ENCODE measurements around the gene ISCU. TPM values are rescaled to one million over a fixed set of nuclear protein-coding genes. Genes with fewer than 3 reads are reported as not detected.

ISCU gene
- polyA plus RNA-seq, 1 donor (not counting 4 experiments of a cell fraction or from before 2014, with no cell fraction given): 106 TPM

DNA sequence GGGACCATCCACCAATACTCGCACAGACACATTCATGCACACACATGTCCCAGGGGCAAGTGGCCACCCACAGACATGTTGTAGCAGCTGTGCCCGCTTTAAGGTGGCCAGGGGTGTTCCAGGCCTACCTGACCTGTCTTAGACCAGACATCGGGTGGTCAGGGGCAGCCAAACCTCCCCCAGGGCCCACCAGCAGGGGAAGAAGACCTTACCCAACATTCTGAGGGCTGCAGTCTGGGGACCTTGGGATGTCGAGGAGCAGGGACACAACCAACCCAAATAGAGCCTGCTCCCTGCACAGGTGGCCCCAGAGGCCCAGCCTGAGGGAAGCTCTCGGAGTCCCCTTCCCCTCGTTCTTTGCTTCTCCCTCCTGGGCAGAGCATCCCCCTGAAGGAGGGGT, 37.1 kb downstream of the ISCU start:
- no peaks in the 10 kb centered on the region for H4K20me1 ChIP-seq (ENCODE audit: control insufficient read depth, extremely low read depth, insufficient read depth, low read length)
- dilution Hi-C loops (cut with MboI; ENCODE audit: extremely low pct_ligation_motif_present, low sequenced_read_pairs): no loop called here
- TF ChIP-seq EZH2 (IDR thresholded peaks at IDR 0.05; ENCODE audit: low read length): no peak
- TF ChIP-seq, protein P1, sequence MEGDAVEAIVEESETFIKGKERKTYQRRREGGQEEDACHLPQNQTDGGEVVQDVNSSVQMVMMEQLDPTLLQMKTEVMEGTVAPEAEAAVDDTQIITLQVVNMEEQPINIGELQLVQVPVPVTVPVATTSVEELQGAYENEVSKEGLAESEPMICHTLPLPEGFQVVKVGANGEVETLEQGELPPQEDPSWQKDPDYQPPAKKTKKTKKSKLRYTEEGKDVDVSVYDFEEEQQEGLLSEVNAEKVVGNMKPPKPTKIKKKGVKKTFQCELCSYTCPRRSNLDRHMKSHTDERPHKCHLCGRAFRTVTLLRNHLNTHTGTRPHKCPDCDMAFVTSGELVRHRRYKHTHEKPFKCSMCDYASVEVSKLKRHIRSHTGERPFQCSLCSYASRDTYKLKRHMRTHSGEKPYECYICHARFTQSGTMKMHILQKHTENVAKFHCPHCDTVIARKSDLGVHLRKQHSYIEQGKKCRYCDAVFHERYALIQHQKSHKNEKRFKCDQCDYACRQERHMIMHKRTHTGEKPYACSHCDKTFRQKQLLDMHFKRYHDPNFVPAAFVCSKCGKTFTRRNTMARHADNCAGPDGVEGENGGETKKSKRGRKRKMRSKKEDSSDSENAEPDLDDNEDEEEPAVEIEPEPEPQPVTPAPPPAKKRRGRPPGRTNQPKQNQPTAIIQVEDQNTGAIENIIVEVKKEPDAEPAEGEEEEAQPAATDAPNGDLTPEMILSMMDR (optimal IDR thresholded peaks at IDR 0.05 in 1 of 3, IDR thresholded peaks at IDR 0.05 in 1 of 3, conservative IDR thresholded peaks at IDR 0.05 in 1 of 3; ENCODE audit: extremely low read depth in 1 of 3, insufficient read depth in 2 of 3, low read length in 3 of 3): no peak
- no peaks in the 10 kb centered on the region for H3K36me3 ChIP-seq (ENCODE audit: control insufficient read depth in 2 of 2, extremely low read depth in 1 of 2, insufficient read depth in 2 of 2, low read length in 2 of 2)
- H3K79me2 ChIP-seq (ENCODE audit: control insufficient read depth, insufficient read depth, low read length): no peaks in the 10 kb centered on the region
- H3K9ac ChIP-seq (ENCODE audit: control insufficient read depth, extremely low read depth, insufficient read depth, low read length): no peak overlapping the region
- no peak overlapping the region for H3K27ac ChIP-seq (ENCODE audit: control insufficient read depth, insufficient read depth, low read length)
- no peaks in the 10 kb centered on the region for H3K9me1 ChIP-seq (ENCODE audit: control insufficient read depth, extremely low read depth, insufficient read depth, low read length)
- H3K4me3 ChIP-seq (ENCODE audit: control insufficient read depth in 2 of 3, extremely low read depth in 1 of 3, insufficient read depth in 2 of 3, low read depth in 1 of 3, low read length in 3 of 3): no peak overlapping the region
- no peaks in the 10 kb centered on the region for H3K4me1 ChIP-seq (ENCODE audit: control insufficient read depth, extremely low read depth, insufficient read depth, low read length)
- DNase-seq (ENCODE audit: low read depth, low spot score) (no peak), FAIRE-seq (no peak)
- no peak overlapping the region for H3K4me2 ChIP-seq (ENCODE audit: control insufficient read depth, extremely low read depth, insufficient read depth, low read depth, low read length)
- H2AFZ ChIP-seq (ENCODE audit: control insufficient read depth, low read length): no peak overlapping the region
- H3K9me3 ChIP-seq (ENCODE audit: control insufficient read depth, low read depth, low read length): no peaks in the 10 kb centered on the region
- H3K27me3 ChIP-seq (ENCODE audit: control insufficient read depth, extremely low read depth, insufficient read depth, low read length): peaks cover 10% of the 10 kb centered on the region

DNA sequence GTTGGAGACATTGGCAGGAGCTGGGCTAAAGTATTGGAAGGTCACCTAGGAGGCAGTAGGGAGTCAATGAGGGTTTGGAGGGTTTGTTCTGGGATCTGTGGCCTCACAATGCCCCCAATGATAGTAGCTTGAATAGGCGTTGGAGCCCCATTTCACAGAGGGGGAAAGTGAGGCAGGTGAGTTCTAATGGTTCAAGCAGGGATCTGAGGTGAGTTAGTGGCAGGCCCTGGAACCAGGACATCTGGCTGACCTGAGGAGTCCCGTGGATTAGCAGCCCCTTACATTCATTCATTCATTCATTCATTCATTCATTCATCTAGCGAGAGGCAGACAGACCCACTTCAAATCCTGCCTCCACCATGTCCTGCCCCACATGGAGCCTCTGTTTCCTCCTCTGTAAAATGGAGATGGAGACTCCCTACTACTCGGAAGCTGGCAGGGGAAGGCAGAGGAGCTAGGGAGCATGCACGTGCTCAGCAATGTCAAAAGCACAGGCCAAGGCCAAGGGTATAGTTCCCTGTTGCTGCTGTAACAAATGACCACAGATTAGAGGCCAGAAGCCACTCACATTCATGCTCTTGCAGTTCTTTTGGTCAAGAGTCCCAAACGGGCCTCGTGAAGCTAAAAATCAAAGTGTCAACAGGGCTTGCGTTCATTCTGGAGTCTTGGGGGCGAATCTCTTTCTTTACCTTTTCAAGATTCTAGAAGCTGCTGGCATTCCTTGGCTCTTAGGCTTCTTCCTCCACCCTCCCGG, 37.7 kb downstream of the ISCU start:
- Histone ChIP-seq H2AFZ (ENCODE audit: control insufficient read depth, low read length) (no peak overlapping the region), H3K9me1 (ENCODE audit: control insufficient read depth, extremely low read depth, insufficient read depth, low read length) (no peaks in the 10 kb centered on the region), H3K36me3 (ENCODE audit: control insufficient read depth in 2 of 2, extremely low read depth in 1 of 2, insufficient read depth in 2 of 2, low read length in 2 of 2) (no peaks in the 10 kb centered on the region), H3K27me3 (ENCODE audit: control insufficient read depth, extremely low read depth, insufficient read depth, low read length) (peaks cover 16% of the 10 kb centered on the region), H3K9me3 (ENCODE audit: control insufficient read depth, low read depth, low read length) (no peaks in the 10 kb centered on the region), H3K9ac (ENCODE audit: control insufficient read depth, extremely low read depth, insufficient read depth, low read length) (no peak overlapping the region), H3K4me1 (ENCODE audit: control insufficient read depth, extremely low read depth, insufficient read depth, low read length) (no peaks in the 10 kb centered on the region), H4K20me1 (ENCODE audit: control insufficient read depth, extremely low read depth, insufficient read depth, low read length) (no peaks in the 10 kb centered on the region), H3K79me2 (ENCODE audit: control insufficient read depth, insufficient read depth, low read length) (no peaks in the 10 kb centered on the region), H3K27ac (ENCODE audit: control insufficient read depth, insufficient read depth, low read length) (no peak overlapping the region), H3K4me2 (ENCODE audit: control insufficient read depth, extremely low read depth, insufficient read depth, low read depth, low read length) (no peak overlapping the region), H3K4me3 (ENCODE audit: control insufficient read depth in 2 of 3, extremely low read depth in 1 of 3, insufficient read depth in 2 of 3, low read depth in 1 of 3, low read length in 3 of 3) (no peak overlapping the region)
- no peak for DNase-seq (ENCODE audit: low read depth, low spot score)
- dilution Hi-C loops (cut with MboI; ENCODE audit: extremely low pct_ligation_motif_present, low sequenced_read_pairs): no loop called here
- FAIRE-seq: no peak
- TF ChIP-seq, protein P1 (optimal IDR thresholded peaks at IDR 0.05 in 1 of 3, IDR thresholded peaks at IDR 0.05 in 1 of 3, conservative IDR thresholded peaks at IDR 0.05 in 1 of 3; ENCODE audit: extremely low read depth in 1 of 3, insufficient read depth in 2 of 3, low read length in 3 of 3): no peak
- TF ChIP-seq EZH2 (IDR thresholded peaks at IDR 0.05; ENCODE audit: low read length): no peak

All from keratinocyte (primary cell).